Activated CD4-positive, CD25-positive, alpha-beta regulatory T cell treated with anti-CD3 and anti-CD28 coated beads, Interleukin-2, amount 50 U/mL, for 16 hours (primary cell): ENCODE results near the gene TAGLN3.

Experiments
- DNase-seq: peaks from one replicate; pipeline ENCODE4 v3.0.0-alpha.2; 2020; ENCODE audit warnings: low read depth, low spot score

The TAGLN3 gene

DNA sequence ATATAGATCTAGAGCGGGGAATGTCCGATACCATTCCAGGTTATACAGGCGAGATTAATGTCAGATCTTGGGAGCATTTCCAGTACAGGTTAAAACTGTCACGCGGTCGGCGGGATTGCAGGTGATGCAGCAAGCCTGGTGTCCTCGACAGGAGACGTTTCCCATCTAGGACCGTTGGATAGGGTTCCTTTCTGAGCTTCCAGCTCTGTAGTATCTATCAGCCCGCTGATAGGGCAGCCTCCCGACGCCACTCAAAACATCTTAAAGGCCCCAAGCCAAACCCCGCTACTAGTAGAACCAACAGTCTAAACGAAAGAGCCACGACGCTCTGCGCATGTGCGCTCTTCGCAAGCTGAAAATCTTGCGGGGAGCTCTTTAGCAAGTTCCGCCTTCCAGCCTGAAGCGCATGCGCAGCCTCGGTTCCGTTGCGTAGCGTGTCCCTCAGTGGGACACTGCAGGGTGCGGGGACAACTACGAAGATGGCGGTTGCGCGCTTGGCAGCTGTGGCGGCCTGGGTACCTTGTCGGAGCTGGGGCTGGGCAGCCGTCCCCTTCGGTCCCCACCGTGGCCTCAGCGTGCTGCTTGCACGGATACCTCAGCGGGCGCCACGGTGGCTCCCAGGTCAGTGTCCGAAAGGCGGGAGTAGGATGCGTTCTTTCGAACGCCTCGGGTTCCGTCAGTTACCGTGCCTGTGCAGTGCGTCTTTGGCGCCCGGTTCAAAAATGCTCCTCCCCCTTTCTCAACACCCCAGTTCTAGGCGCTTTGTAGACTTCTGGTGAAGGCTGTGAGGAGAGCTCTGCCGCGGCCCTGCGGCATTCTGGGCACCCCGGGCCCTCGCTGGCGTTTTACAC lies 19.9 kb upstream of the TAGLN3 start, which contains the start of gene ABHD10:
Gene ABHD10 (plus strand): TSS at position 444 of the 851 bp plus-strand sequence. CDS start 36 bp downstream, at position 480.
- DNase-seq = peak; percentile 96

DNA sequence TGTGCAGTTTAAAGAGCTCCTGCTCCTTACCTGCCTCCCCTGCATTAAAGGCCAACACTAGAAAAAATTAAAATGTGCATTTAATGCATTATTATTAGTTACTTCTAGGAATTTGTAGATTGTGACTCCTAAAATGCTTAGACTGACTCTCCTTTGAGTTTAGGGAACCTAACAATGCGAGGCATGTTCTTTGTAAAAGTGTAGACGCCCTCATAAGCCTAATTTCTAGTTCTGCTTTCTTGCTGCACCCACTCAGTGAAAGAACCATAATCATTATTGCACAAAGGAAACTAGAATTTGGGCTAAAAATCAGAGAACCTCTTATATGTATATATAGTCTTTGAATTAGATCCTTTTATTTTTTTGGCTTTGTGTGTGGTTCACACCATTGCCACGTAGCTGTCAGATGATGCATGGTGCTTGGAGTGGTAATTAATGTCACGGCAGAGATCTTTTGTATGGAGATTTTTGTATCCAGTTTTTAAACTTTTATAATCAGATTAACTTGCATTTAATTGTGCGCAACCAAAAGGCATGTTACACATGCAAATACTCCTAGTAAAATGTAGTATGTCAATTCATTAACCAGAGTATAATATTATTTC lies 19.2 kb upstream of the TAGLN3 start:
- DNase-seq = no peak

DNA sequence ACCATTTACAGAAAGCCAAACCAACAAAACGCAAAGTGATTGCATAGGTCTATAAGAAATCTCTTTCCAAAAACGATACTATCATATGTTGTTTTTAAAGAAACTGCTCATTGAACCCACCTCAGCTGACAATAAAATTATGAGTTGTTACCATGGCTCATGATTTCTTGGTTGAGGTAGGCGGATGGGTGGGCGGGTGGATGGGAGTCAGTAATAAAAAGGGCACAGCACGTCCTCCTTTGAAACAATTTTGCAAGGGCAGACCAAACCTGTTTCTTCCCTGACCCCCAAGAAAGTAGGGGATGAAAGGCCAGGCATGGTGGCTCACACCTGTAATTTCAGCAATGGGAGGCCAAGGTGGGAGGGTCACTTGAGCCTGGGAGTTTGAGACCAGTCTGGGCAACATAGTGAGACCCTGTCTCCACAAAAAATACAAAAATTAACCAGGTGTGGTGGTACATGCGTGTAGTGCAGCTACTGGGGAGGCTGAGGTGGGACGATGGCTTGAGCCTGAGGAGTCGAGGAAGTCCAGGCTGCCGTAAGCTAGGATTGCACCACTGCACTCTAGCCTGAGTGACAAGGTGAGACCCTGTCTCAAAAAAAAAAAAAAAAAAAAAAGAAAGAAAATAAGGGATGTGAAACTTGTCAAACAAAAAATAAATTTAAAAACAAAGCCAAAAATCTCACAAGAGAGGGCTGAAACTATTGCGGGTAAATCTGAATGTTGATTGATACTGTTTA lies 17.8 kb upstream of the TAGLN3 start:
- DNase-seq = no peak

- DNase-seq = no peak
Observed at GRCh38 chr3:111981457-111981763, 17.3 kb upstream of the TAGLN3 start.

- no peak for DNase-seq
Observed at GRCh38 chr3:111984636-111985298, 14.0 kb upstream of the TAGLN3 start.

DNA sequence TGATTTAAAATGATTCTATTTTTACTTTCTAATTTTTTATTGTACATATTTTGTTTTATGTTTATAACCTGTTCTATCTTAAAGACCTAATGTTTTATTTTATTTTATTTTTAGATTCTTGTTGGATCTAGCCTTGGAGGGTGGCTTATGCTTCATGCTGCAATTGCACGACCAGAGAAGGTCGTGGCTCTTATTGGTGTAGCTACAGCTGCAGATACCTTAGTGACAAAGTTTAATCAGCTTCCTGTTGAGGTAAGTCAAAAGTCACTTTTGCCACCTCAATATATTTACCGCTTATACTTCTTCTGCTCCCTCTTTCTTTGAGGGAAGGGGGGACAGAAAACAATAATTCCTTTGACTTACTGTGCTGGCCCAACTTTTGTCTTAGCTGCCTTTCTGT lies 11.9 kb upstream of the TAGLN3 start:
- no peak for DNase-seq

DNA sequence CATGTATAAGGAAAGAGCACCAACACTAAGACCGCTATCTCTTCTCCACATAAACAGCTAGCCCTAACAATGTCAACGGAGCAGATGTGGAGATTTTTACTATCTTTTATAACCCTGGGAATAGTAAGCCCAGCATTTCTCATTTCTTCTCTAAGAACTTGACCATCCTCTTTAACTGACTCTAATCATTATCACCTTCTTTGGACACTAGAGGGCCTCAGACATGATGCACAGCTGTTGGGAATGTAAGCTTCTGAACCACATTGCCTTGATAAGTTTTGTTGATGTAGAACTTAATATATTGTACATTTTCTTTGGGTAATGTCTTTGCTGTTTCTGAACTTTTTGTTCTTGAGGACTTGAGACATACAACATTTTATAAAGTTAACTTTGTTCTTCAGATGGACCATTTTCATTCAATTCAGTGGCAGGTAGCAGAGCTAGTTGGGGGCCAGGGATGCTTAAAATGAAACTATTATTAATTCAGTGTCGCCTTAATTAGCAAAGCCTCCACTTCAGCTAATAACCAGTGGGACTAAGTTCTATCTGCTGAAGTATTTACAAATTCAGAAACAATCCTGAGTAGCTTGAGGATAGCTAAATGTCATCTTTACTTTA lies 9.6 kb upstream of the TAGLN3 start:
- DNase-seq = no peak

DNA sequence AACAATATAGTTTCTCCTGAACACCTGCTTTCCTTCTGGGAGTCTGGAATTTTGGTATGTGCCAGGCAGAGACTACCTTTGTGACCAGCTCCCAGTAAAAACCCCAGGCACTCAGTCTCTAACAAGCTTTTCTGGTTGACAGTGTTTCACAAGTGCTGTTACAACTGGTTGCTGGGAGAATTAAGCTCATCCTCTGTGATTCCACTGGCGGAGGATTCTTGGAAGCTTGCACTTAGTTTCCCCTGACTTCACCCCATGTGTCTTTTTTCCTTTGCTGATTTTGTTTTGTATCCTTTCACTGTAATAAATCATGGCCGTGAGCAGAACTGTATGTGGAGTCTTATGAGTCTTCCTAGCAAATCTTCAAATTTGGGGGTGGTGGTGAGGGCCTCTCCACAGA lies 5.7 kb upstream of the TAGLN3 start:
- no peak for DNase-seq

GRCh38 chr3:111999484-112000324 lies 982 bp downstream of the TAGLN3 start:
- no peak for DNase-seq

DNA sequence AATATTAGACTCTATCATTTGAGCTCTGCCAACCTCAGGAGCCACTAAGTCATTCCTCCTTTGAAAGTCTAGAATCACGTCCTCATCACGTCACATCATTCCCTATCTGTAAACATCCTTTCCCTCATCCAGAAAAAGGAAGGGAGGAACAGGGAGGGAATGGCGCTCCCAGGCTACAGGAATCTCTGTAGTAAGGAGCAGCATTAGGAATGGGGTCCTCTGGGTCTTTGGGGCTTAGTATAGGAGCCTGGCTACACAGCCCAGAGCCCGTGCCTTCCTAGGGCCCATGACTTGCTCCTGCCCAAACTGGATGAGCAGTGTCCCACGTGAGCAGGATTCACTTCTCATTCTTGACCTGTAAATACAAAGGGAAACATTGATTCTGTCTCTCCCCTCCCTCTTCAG lies 1.6 kb downstream of the TAGLN3 start:
- DNase-seq = no peak

- DNase-seq = no peak
Observed at GRCh38 chr3:112000966-112001365, 2.2 kb downstream of the TAGLN3 start.

DNA sequence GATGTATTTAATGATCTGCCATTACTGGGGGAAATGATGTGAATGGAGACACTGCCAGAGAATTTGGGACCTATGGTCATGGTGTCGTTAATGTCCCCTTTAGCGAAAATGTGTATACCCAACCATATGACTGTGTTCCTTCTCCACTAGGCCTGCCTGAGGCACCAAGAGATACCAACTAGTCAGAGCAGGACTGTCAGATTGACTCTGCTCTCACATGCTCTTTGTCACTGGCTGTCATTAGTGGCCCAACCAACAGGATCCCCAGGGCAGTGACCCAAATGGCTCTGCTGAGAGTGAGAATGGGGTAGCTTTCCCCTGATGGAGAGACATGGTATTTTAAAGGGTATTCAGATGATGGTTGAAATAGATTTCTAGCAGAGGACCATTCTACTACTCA lies 2.8 kb downstream of the TAGLN3 start:
- no peak for DNase-seq

GRCh38 chr3:112002096-112002971 lies 3.6 kb downstream of the TAGLN3 start:
- peak; percentile 6 for DNase-seq

GRCh38 chr3:112003321-112004080 lies 4.8 kb downstream of the TAGLN3 start:
- no peak for DNase-seq

GRCh38 chr3:112004187-112004586 lies 5.5 kb downstream of the TAGLN3 start:
- no peak for DNase-seq

DNA sequence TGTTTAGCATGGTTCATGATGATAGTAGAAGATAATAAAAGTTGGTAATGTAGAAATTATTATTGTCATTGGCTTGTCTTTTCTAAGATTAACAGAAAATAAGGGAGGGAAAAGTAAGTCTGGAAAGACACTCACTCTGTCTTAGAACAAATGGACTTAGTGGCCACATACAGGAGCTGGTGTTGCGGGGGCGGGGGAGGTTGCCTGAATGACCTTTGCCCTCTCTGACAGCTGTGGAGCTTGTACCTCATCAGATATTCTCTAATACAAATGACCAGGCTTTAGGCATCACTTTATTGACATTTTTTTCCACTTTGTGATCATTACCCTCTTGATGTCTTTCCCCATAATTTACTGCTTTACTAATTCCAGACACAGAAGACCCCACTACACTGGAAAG lies 5.9 kb downstream of the TAGLN3 start:
- no peak for DNase-seq

GRCh38 chr3:112005091-112005672 lies 6.5 kb downstream of the TAGLN3 start:
- no peak for DNase-seq

GRCh38 chr3:112007633-112008032 lies 8.9 kb downstream of the TAGLN3 start:
- DNase-seq = no peak

DNA sequence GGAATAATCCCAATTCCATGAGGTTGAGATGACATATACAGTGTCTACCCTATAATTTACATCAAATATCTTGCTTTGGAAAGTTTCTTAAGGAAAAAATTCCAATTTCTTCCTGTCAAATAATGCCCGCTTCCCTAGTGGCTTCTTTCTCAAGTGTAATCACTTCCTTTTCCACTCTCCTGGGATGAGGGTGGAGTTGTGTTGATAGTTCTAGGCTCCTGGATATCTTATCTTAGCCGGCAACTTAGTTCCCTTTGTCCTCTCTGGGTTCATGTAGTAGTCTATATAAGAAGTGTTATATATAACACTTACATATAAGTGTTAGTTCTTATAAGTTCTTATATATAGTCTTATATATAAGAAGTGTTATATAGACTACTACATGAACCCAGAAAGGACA lies 10.9 kb downstream of the TAGLN3 start:
- DNase-seq = no peak
